HCT116 (cell line): ENCODE measurements around the gene SENP8. TPM values are rescaled to one million over a fixed set of nuclear protein-coding genes. Genes with fewer than 3 reads are reported as not detected.

Experiments used
- ATAC-seq: fragments of 200-7000 bp; cut with Tn5 transposase; 2 replicates; pipeline ENCODE4 v1.9.1; 2020; ENCODE audit warnings: mild to moderate bottlenecking, moderate library complexity
- BruUV-seq: library from RNA; stranded (reverse); fragments of 400-500 nt; replicated peaks from 2 replicates; lab custom pipeline; 2021; lab: Mats Ljungman, UMichigan
- CTCF ChIA-PET: fragments of 300-600 bp; sonication (Branson Sonifier 250); formaldehyde crosslinking; loops from one replicate; lab custom pipeline; 2021; ENCODE audit warnings: antibody characterized with exemption; lab: Charles Lee
- POLR2A ChIA-PET: fragments of 300-600, 350-600 bp; sonication (Branson Sonifier 250); formaldehyde crosslinking; loops from one replicate; lab custom pipeline; 2021; ENCODE audit warnings: antibody characterized with exemption; lab: Charles Lee
- RAD21 ChIA-PET, 2 experiments: fragments of 300-600 bp; sonication (Branson Sonifier 250); formaldehyde crosslinking; loops; one replicate each; lab custom pipeline; 2023; ENCODE audit warnings: low total read pairs in 2 of 2; ENCODE audit not compliant: uncharacterized antibody in 2 of 2, unreplicated experiment in 2 of 2, low non-redundant PET in 1 of 2; lab: Charles Lee
- DNase-seq: peaks from one replicate; pipeline ENCODE4 v3.0.0-alpha.2; 2010; ENCODE audit warnings: low read depth, low spot score
- H2AFZ ChIP-seq: fragments of 200-600 bp; shearing (Covaris generic), sonication (generic); 2 replicates; pipeline ENCODE4 v1.6.1; 2017; ENCODE audit warnings: low read depth, mixed run types, mixed read lengths, antibody characterized with exemption, low read length; ENCODE audit not compliant: poor library complexity, severe bottlenecking
- H3K27ac ChIP-seq: 2 replicates; pipeline ENCODE4 v1.5.1; 2012; ENCODE audit warnings: low read depth, low read length
- H3K27me3 ChIP-seq: fragments of 200-600 bp; sonication (generic); 2 replicates; pipeline ENCODE4 v1.6.1; 2016; ENCODE audit warnings: mixed run types, low read length, mixed read lengths; ENCODE audit not compliant: insufficient read depth
- H3K36me3 ChIP-seq, 2 experiments: fragments of 200-500 bp in 1 of 2; fragments of 200-600 bp in 1 of 2; sonication (Bioruptor generic) in 1 of 2; sonication (generic) in 1 of 2; 2 replicates each; pipeline versions ENCODE4 v1.5.1 to v1.6.1; 2014 to 2016; ENCODE audit warnings: low read length in 2 of 2, inconsistent platforms in 1 of 2, mixed read lengths in 1 of 2, mixed run types in 1 of 2; ENCODE audit not compliant: insufficient read depth in 2 of 2, control insufficient read depth in 1 of 2
- H3K4me1 ChIP-seq, 2 experiments: fragments of 200-600 bp in 1 of 2; sonication (generic) in 1 of 2; 2 replicates each; pipeline versions ENCODE4 v1.5.1 to v1.6.1; 2012 to 2017; ENCODE audit warnings: low read length in 2 of 2, inconsistent platforms in 1 of 2, mild to moderate bottlenecking in 1 of 2, mixed read lengths in 1 of 2, mixed run types in 1 of 2, moderate library complexity in 1 of 2; ENCODE audit not compliant: insufficient read depth in 2 of 2, control insufficient read depth in 1 of 2
- H3K4me2 ChIP-seq: fragments of 200-600 bp; sonication (generic); 2 replicates; pipeline ENCODE4 v1.6.1; 2017; ENCODE audit warnings: mixed run types, low read length, mixed read lengths
- H3K4me3 ChIP-seq, 2 experiments: fragments of 200-600 bp in 1 of 2; sonication (generic) in 1 of 2; replicated peaks in 1 of 2; 2 replicates each; pipeline ENCODE4 v1.5.1; 2011 to 2016; ENCODE audit warnings: low read length in 2 of 2, control low read depth in 1 of 2, low read depth in 1 of 2, mild to moderate bottlenecking in 1 of 2, mixed read lengths in 1 of 2, mixed run types in 1 of 2
- H3K79me2 ChIP-seq: fragments of 200-600 bp; sonication (generic); 2 replicates; pipeline ENCODE4 v1.6.1; 2017; ENCODE audit warnings: mild to moderate bottlenecking, mixed run types, low read length, moderate library complexity, mixed read lengths; ENCODE audit not compliant: insufficient read depth
- H3K9ac ChIP-seq: fragments of 200-600 bp; sonication (generic); 2 replicates; pipeline ENCODE4 v1.6.1; 2016; ENCODE audit warnings: low read length, mixed read lengths
- H3K9me2 ChIP-seq: fragments of 200-600 bp; sonication (generic), shearing (Covaris generic); 2 replicates; pipeline ENCODE4 v1.6.1; 2017; ENCODE audit warnings: mixed run types, mild to moderate bottlenecking, moderate library complexity; ENCODE audit not compliant: insufficient read depth
- H3K9me3 ChIP-seq, 2 experiments: fragments of 200-500 bp in 1 of 2; fragments of 200-600 bp in 1 of 2; sonication (Bioruptor generic) in 1 of 2; sonication (generic) in 1 of 2; 2 replicates each; pipeline ENCODE4 v1.6.1; 2014 to 2017; ENCODE audit warnings: low read length in 2 of 2, mixed read lengths in 2 of 2, inconsistent platforms in 1 of 2, low read depth in 1 of 2, mild to moderate bottlenecking in 1 of 2, mixed run types in 1 of 2, moderate library complexity in 1 of 2; ENCODE audit not compliant: control insufficient read depth in 1 of 2, insufficient read depth in 1 of 2
- H4K20me1 ChIP-seq: fragments of 200-600 bp; sonication (generic), shearing (Covaris generic); 2 replicates; pipeline ENCODE4 v1.6.1; 2017; ENCODE audit warnings: mixed run types, mild to moderate bottlenecking, moderate library complexity; ENCODE audit not compliant: insufficient read depth
- CBX3 ChIP-seq: IDR thresholded peaks from 2 replicates; pipeline ENCODE4 v1.6.1; 2012; ENCODE audit warnings: low read depth
- CEBPB ChIP-seq: IDR thresholded peaks from 2 replicates; pipeline ENCODE4 v1.6.1; 2012; ENCODE audit warnings: low read depth
- EGR1 ChIP-seq: IDR thresholded peaks from 2 replicates; pipeline ENCODE4 v1.6.1; 2012; ENCODE audit warnings: low read depth
- ELF1 ChIP-seq: IDR thresholded peaks from 2 replicates; pipeline ENCODE4 v1.6.1; 2012; ENCODE audit warnings: low read depth, borderline replicate concordance
- EZH2 ChIP-seq: fragments of 200-600 bp; sonication (generic); IDR thresholded peaks from 2 replicates; pipeline ENCODE4 v1.6.1; 2017; ENCODE audit warnings: antibody characterized with exemption, mixed run types
- EZH2phosphoT487 ChIP-seq: fragments of 200-600 bp; IDR thresholded peaks from 2 replicates; pipeline ENCODE4 v1.6.1; 2018; ENCODE audit warnings: antibody characterized with exemption, borderline replicate concordance
- FOSL1 ChIP-seq: IDR thresholded peaks from 2 replicates; pipeline ENCODE4 v1.6.1; 2012; ENCODE audit warnings: low read depth
- JUND ChIP-seq: IDR thresholded peaks from 2 replicates; pipeline ENCODE4 v1.6.1; 2012
- MAX ChIP-seq: IDR thresholded peaks from 2 replicates; pipeline ENCODE4 v1.6.1; 2012
- POLR2A ChIP-seq: IDR thresholded peaks from 2 replicates; pipeline ENCODE4 v1.7.0; 2011; ENCODE audit warnings: borderline replicate concordance; ENCODE audit not compliant: insufficient read depth, insufficient read length; ENCODE audit errors: extremely low read depth
- POLR2AphosphoS5 ChIP-seq: IDR thresholded peaks from 2 replicates; pipeline ENCODE4 v1.6.1; 2011; ENCODE audit warnings: mild to moderate bottlenecking, low read depth, low read length, moderate library complexity
- SIN3A ChIP-seq: IDR thresholded peaks from 2 replicates; pipeline ENCODE4 v1.6.1; 2012; ENCODE audit warnings: low read depth
- SRF ChIP-seq: IDR thresholded peaks from 2 replicates; pipeline ENCODE4 v1.6.1; 2012; ENCODE audit warnings: low read depth
- TCF7L2 ChIP-seq: IDR thresholded peaks from 2 replicates; pipeline ENCODE4 v1.7.0; 2011; ENCODE audit warnings: borderline replicate concordance, inconsistent platforms; ENCODE audit not compliant: insufficient read depth, insufficient read length; ENCODE audit errors: extremely low read depth
- ZBTB33 ChIP-seq: IDR thresholded peaks from 2 replicates; pipeline ENCODE4 v1.6.1; 2011; ENCODE audit warnings: mild to moderate bottlenecking, low read length, moderate library complexity; ENCODE audit not compliant: insufficient replicate concordance; ENCODE audit errors: extremely low read depth
- ZFX ChIP-seq: fragments of 450-650 bp; IDR thresholded peaks from 2 replicates; pipeline ENCODE4 v1.6.1; 2017
- ZNF274 ChIP-seq: fragments of 200-500 bp; sonication (Bioruptor generic); IDR thresholded peaks from 2 replicates; pipeline ENCODE4 v1.6.1; 2014; ENCODE audit warnings: mild to moderate bottlenecking, low read depth, low read length, inconsistent platforms
- intact Hi-C: fragments of 100-400 bp; cut with micrococcal nuclease; formaldehyde crosslinking; loops from 2 replicates; pipeline ENCODE4 v1.10.0; 2022
- total RNA-seq: library from RNA; stranded (reverse); gene quantifications from one replicate; pipeline ENCODE4 v1.2.1, GENCODE V29; 2021; ENCODE audit not compliant: unreplicated experiment
- TF ChIP-seq, protein P1 (sequence below): IDR thresholded peaks from 2 replicates; pipeline ENCODE4 v1.6.1; 2012
- TF ChIP-seq, protein P2 (sequence below), 3 experiments: fragments of 200-600 bp in 1 of 3; sonication (generic) in 1 of 3; IDR thresholded peaks in 2 of 3; conservative IDR thresholded peaks in 1 of 3; 2 replicates each; pipeline ENCODE4 v1.5.1; 2012 to 2017; ENCODE audit warnings: low read depth in 2 of 3, low read length in 2 of 3, antibody characterized with exemption in 1 of 3, borderline replicate concordance in 1 of 3, control low read depth in 1 of 3, mild to moderate bottlenecking in 1 of 3, mixed read lengths in 1 of 3, mixed run types in 1 of 3, moderate library complexity in 1 of 3; ENCODE audit not compliant: insufficient read depth in 1 of 3
- TF ChIP-seq, protein P3 (sequence below): IDR thresholded peaks from 2 replicates; pipeline ENCODE4 v1.6.1; 2012; ENCODE audit warnings: low read depth

The SENP8 gene
- total RNA-seq, 1 experiment from 2014 or later: 3.8 TPM

- no peaks in the 10 kb centered on the region for H3K9me3 ChIP-seq
- ChIA-PET POLR2A (no interaction called here), RAD21 (no interaction called here), CTCF (no interaction called here)
- 0 out of 2 replicates have a peak, but pooled peaks cover 3% of the 10 kb centered on the region for H3K79me2 ChIP-seq
- no peaks in the 10 kb centered on the region for H3K36me3 ChIP-seq
- no peak for TF ChIP-seq CBX3
- TF ChIP-seq ELF1: no peak
- TF ChIP-seq ZNF274: no peak
- no peak for TF ChIP-seq MAX
- no peak for TF ChIP-seq TCF7L2
- TF ChIP-seq POLR2AphosphoS5: no peak
- TF ChIP-seq ZBTB33: no peak
- no peak for TF ChIP-seq SIN3A
- no peak for TF ChIP-seq CEBPB
- no peak for TF ChIP-seq POLR2A
- TF ChIP-seq EZH2: no peak
- TF ChIP-seq JUND: no peak
- no peak for TF ChIP-seq ZFX
- TF ChIP-seq FOSL1: no peak
- TF ChIP-seq EZH2phosphoT487: no peak
- TF ChIP-seq, protein P1, sequence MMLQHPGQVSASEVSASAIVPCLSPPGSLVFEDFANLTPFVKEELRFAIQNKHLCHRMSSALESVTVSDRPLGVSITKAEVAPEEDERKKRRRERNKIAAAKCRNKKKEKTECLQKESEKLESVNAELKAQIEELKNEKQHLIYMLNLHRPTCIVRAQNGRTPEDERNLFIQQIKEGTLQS: no peak
- no peak for TF ChIP-seq SRF
- TF ChIP-seq, protein P2, sequence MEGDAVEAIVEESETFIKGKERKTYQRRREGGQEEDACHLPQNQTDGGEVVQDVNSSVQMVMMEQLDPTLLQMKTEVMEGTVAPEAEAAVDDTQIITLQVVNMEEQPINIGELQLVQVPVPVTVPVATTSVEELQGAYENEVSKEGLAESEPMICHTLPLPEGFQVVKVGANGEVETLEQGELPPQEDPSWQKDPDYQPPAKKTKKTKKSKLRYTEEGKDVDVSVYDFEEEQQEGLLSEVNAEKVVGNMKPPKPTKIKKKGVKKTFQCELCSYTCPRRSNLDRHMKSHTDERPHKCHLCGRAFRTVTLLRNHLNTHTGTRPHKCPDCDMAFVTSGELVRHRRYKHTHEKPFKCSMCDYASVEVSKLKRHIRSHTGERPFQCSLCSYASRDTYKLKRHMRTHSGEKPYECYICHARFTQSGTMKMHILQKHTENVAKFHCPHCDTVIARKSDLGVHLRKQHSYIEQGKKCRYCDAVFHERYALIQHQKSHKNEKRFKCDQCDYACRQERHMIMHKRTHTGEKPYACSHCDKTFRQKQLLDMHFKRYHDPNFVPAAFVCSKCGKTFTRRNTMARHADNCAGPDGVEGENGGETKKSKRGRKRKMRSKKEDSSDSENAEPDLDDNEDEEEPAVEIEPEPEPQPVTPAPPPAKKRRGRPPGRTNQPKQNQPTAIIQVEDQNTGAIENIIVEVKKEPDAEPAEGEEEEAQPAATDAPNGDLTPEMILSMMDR (IDR thresholded peaks at IDR 0.05 in 2 of 3, conservative IDR thresholded peaks at IDR 0.05 in 1 of 3; ENCODE audit: borderline replicate concordance in 1 of 3, insufficient read depth in 1 of 3, low read depth in 2 of 3, low read length in 2 of 3): no peak
- TF ChIP-seq, protein P3, sequence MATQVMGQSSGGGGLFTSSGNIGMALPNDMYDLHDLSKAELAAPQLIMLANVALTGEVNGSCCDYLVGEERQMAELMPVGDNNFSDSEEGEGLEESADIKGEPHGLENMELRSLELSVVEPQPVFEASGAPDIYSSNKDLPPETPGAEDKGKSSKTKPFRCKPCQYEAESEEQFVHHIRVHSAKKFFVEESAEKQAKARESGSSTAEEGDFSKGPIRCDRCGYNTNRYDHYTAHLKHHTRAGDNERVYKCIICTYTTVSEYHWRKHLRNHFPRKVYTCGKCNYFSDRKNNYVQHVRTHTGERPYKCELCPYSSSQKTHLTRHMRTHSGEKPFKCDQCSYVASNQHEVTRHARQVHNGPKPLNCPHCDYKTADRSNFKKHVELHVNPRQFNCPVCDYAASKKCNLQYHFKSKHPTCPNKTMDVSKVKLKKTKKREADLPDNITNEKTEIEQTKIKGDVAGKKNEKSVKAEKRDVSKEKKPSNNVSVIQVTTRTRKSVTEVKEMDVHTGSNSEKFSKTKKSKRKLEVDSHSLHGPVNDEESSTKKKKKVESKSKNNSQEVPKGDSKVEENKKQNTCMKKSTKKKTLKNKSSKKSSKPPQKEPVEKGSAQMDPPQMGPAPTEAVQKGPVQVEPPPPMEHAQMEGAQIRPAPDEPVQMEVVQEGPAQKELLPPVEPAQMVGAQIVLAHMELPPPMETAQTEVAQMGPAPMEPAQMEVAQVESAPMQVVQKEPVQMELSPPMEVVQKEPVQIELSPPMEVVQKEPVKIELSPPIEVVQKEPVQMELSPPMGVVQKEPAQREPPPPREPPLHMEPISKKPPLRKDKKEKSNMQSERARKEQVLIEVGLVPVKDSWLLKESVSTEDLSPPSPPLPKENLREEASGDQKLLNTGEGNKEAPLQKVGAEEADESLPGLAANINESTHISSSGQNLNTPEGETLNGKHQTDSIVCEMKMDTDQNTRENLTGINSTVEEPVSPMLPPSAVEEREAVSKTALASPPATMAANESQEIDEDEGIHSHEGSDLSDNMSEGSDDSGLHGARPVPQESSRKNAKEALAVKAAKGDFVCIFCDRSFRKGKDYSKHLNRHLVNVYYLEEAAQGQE: no peak
- no peak for TF ChIP-seq EGR1
- H3K4me1 ChIP-seq: no peaks in the 10 kb centered on the region
- intact Hi-C loops: no loop called here
- no peak overlapping the region for H3K27ac ChIP-seq
- no peaks in the 10 kb centered on the region for H3K9me2 ChIP-seq
- no peaks in the 10 kb centered on the region for H4K20me1 ChIP-seq
- no peak overlapping the region for H3K4me2 ChIP-seq
- no peak overlapping the region for H3K9ac ChIP-seq
- no peak for ATAC-seq
- H2AFZ ChIP-seq: no peak overlapping the region
- H3K4me3 ChIP-seq: no peak overlapping the region
- no peaks in the 10 kb centered on the region for H3K27me3 ChIP-seq
- BruUV-seq: no TSS peak
- DNase-seq: no peak
These were observed 40.3 kb upstream of the SENP8 start for GRCh38 chr15:72077950-72078349.
